ENCODE results near the gene SHQ1. TPM values are rescaled to one million over a fixed set of nuclear protein-coding genes. Genes with fewer than 3 reads are reported as not detected.

SHQ1 gene
- total and polyA plus RNA-seq, 4 donors: 7.3 to 25.0 (median 16.0) TPM

- Histone ChIP-seq H3K27ac (ENCODE audit: low read depth in 1 of 2, low read length in 1 of 2) (peak overlapping the region in 1 of 2 donors; percentile 36), H3K27me3 (ENCODE audit: control insufficient read depth in 3 of 3, insufficient read depth in 3 of 3, low read length in 2 of 3) (no peaks in the 10 kb centered on the region), H3K36me3 (ENCODE audit: control insufficient read depth in 4 of 4, insufficient read depth in 4 of 4, low read length in 4 of 4) (peaks cover 9 to 23% (median 15%) of the 10 kb centered on the region in 4 donors), H3K9me3 (ENCODE audit: control insufficient read depth in 4 of 4, insufficient read depth in 3 of 4, low read length in 3 of 4) (no peaks in the 10 kb centered on the region), H3K4me1 (ENCODE audit: control insufficient read depth in 5 of 5, insufficient read depth in 5 of 5, low read length in 5 of 5) (no peaks in the 10 kb centered on the region), H3K9ac (ENCODE audit: insufficient read depth in 1 of 2, low read length in 2 of 2) (no peak overlapping the region), H3K4me3 (no peak overlapping the region)
- ATAC-seq (ENCODE audit: insufficient read depth, low FRiP score) (no peak), DNase-seq (no peak)
- 94 to 96% methylated on average over 2 to 3 of the region's 3 CpGs for WGBS, 2 donors
- TF ChIP-seq CTCF (IDR thresholded peaks at IDR 0.05; ENCODE audit: control extremely low read depth, extremely low read depth): no peak
Measured at GRCh38 chr3:72836416-72836815, 11.8 kb downstream of the SHQ1 start.

DNA sequence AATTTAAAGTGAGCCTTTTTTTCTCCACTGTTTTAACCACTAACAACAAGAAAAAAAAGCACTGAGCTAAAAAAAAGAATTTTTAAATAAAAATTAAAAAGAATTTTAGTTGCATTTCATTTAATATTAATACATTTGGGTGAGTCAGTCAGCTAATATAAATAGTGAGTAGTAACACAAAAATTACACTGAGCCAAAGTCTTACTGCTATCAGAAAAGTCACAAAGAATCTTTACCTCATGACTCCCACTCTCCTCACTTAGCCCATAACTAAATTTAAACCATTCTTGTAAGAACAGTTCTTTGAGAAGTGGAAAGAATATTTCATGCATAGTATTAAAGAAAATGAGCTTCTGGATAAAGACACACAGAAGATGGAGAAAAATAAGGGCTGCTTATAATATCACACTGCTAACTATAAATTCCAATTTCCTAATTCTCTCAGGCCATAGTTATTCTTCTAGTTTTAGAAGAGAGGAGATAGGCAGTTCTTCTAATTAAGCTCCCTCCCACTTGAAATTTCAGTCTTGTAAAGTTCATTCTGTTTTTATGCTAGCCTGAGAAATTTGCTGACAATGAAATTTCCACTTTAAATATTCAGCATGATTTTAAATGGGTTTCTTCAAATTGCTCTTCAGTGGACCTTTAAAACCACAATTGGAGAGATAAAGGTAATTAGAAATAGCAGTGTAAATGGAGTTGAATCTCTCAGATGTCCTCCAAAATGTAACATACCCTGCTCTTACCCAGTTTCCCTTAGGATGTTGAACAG, 17.6 kb downstream of the SHQ1 start:
- Histone ChIP-seq H3K36me3 (ENCODE audit: control insufficient read depth in 4 of 4, insufficient read depth in 4 of 4, low read length in 4 of 4) (peaks cover 1 to 14% (median 6%) of the 10 kb centered on the region in 4 donors), H3K9me3 (ENCODE audit: control insufficient read depth in 4 of 4, insufficient read depth in 3 of 4, low read length in 3 of 4) (no peaks in the 10 kb centered on the region), H3K4me3 (no peak overlapping the region), H3K9ac (ENCODE audit: insufficient read depth in 1 of 2, low read length in 2 of 2) (no peak overlapping the region), H3K27me3 (ENCODE audit: control insufficient read depth in 3 of 3, insufficient read depth in 3 of 3, low read length in 2 of 3) (no peaks in the 10 kb centered on the region), H3K4me1 (ENCODE audit: control insufficient read depth in 5 of 5, insufficient read depth in 5 of 5, low read length in 5 of 5) (no peaks in the 10 kb centered on the region), H3K27ac (ENCODE audit: low read depth in 1 of 2, low read length in 1 of 2) (no peak overlapping the region)
- no peak for TF ChIP-seq CTCF (IDR thresholded peaks at IDR 0.05; ENCODE audit: control extremely low read depth, extremely low read depth)
- ATAC-seq (ENCODE audit: insufficient read depth, low FRiP score) (no peak), DNase-seq (no peak)

DNA sequence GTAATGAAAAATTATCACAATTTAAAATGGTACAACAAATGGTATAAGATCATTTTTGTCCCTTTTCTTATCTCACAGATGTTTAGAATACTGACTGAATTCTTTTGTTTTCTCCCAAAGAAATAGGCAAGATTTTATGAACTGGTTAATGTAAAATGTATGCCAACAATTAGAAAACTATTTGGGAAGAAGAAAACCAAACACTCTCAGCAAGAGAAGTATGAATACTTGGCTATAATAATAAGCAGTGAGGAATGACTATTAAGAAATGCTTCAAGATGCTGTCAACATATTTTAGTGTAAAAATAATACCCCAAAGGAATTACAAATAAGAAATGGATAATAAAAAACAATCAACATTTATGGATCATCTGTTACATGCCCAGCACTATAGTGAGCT, 18.5 kb downstream of the SHQ1 start:
- Histone ChIP-seq H3K9me3 (ENCODE audit: control insufficient read depth in 4 of 4, insufficient read depth in 3 of 4, low read length in 3 of 4) (no peaks in the 10 kb centered on the region), H3K9ac (ENCODE audit: insufficient read depth in 1 of 2, low read length in 2 of 2) (no peak overlapping the region), H3K27me3 (ENCODE audit: control insufficient read depth in 3 of 3, insufficient read depth in 3 of 3, low read length in 2 of 3) (no peaks in the 10 kb centered on the region), H3K4me1 (ENCODE audit: control insufficient read depth in 5 of 5, insufficient read depth in 5 of 5, low read length in 5 of 5) (no peaks in the 10 kb centered on the region), H3K4me3 (no peak overlapping the region), H3K27ac (ENCODE audit: low read depth in 1 of 2, low read length in 1 of 2) (no peak overlapping the region), H3K36me3 (ENCODE audit: control insufficient read depth in 4 of 4, insufficient read depth in 4 of 4, low read length in 4 of 4) (peaks cover 0 to 9% (median 4%) of the 10 kb centered on the region in 4 donors)
- ATAC-seq (ENCODE audit: insufficient read depth, low FRiP score) (no peak), DNase-seq (no peak)
- no peak for TF ChIP-seq CTCF (IDR thresholded peaks at IDR 0.05; ENCODE audit: control extremely low read depth, extremely low read depth)
